Body of pancreas (tissue), 4 donors: ENCODE measurements around the gene SYCE3. TPM values are rescaled to one million over a fixed set of nuclear protein-coding genes. Genes with fewer than 3 reads are reported as not detected.
"Not testable (repeated sequence)": the region's sequence is repeated elsewhere in the genome, so short reads cannot be mapped to it uniquely, and the experiment has no call there.

Experiments used
- ATAC-seq: fragments of 150-250 bp; one replicate; pipeline ENCODE4 v1.9.1; 2016
- DNase-seq, 4 donors: peaks; one replicate each; pipeline ENCODE4 v3.0.0-alpha.2; 2019
- H3K27ac ChIP-seq, 4 donors: fragments of 200-600 bp; sonication (generic); 1 replicate in 3 of 4; 2 replicates in 1 of 4; pipeline versions ENCODE4 v1.5.1 to v1.6.1; 2016 to 2019; ENCODE audit warnings: mild to moderate bottlenecking in 1 of 4, mixed read lengths in 1 of 4, moderate library complexity in 1 of 4
- H3K27me3 ChIP-seq, 2 donors: fragments of 200-600 bp; sonication (generic); one replicate each; pipeline ENCODE4 v1.6.0; 2016; ENCODE audit warnings: mild to moderate bottlenecking in 1 of 2
- H3K36me3 ChIP-seq, 2 donors: fragments of 200-600 bp; sonication (generic); replicated peaks in 1 of 2; 2 replicates each; pipeline ENCODE4 v1.5.1; 2016; ENCODE audit warnings: low read depth in 2 of 2; ENCODE audit not compliant: insufficient read depth in 1 of 2
- H3K4me1 ChIP-seq: fragments of 200-600 bp; sonication (generic); one replicate; pipeline ENCODE4 v1.6.0; 2016
- H3K4me3 ChIP-seq, 2 donors: fragments of 200-600 bp; sonication (generic); 1 replicate in 1 of 2; 2 replicates in 1 of 2; pipeline ENCODE4 v1.5.1; 2016 to 2019
- H3K9me3 ChIP-seq, 3 donors: fragments of 200-600 bp; sonication (generic); 1 replicate in 2 of 3; 2 replicates in 1 of 3; pipeline ENCODE4 v1.5.1; 2016
- CTCF ChIP-seq, 7 experiments: fragments of 450-650 bp in 4 of 7; fragments of 200-600 bp in 3 of 7; sonication (generic) in 3 of 7; IDR thresholded peaks; one replicate each; pipeline ENCODE4 v1.5.1; 2016 to 2019; ENCODE audit warnings: antibody characterized with exemption in 7 of 7
- POLR2A ChIP-seq, 3 donors: fragments of 450-650 bp; IDR thresholded peaks; one replicate each; pipeline ENCODE4 v1.6.1; 2016; ENCODE audit warnings: antibody characterized with exemption in 3 of 3, mild to moderate bottlenecking in 2 of 3
- WGBS, 2 donors: methylation state at CpG; one replicate each; pipeline ENCODE4 v1.1.5; 2017; 5-methylcytosine and 5-hydroxymethylcytosine counted together
- intact Hi-C: fragments of 100-400 bp; cut with DNase I; formaldehyde crosslinking; loops from one replicate; pipeline ENCODE4 v1.15.1; 2023
- total RNA-seq, 2 donors: library from RNA; depleted of rRNA; stranded (reverse); fragments of >200 nt; gene quantifications; one replicate each; pipeline ENCODE4 v1.1.0, GENCODE V29; 2016

SYCE3 gene
- total RNA-seq, 2 donors from 2014 or later, result not detected

GRCh38 chr22:50522208-50522805 is 40.4 kb downstream of the SYCE3 start:
- DNase-seq (no peak), ATAC-seq (no peak)
- Histone ChIP-seq H3K9me3 (no peaks in the 10 kb centered on the region), H3K27me3 (no peaks in the 10 kb centered on the region), H3K27ac (no peak overlapping the region), H3K36me3 (peaks cover 0 to 12% of the 10 kb centered on the region in 2 donors), H3K4me3 (no peak overlapping the region), H3K4me1 (peaks cover 29% of the 10 kb centered on the region)
- intact Hi-C loops, result no loop called here
- no peak for TF ChIP-seq CTCF (IDR thresholded peaks at IDR 0.05)
- WGBS, 2 donors, result 89 to 98% methylated on average over 6 to 15 of the region's 15 CpGs

- H3K4me3 ChIP-seq, result no peak overlapping the region
- H3K27ac ChIP-seq, result no peak overlapping the region
- no peak for TF ChIP-seq CTCF (IDR thresholded peaks at IDR 0.05)
- no peak for TF ChIP-seq POLR2A (IDR thresholded peaks at IDR 0.05)
- ATAC-seq, result no peak
- DNase-seq, result no peak
- H3K9me3 ChIP-seq, result no peaks in the 10 kb centered on the region
- intact Hi-C loops, result no loop called here
- H3K4me1 ChIP-seq, result peaks cover 23% of the 10 kb centered on the region
- H3K27me3 ChIP-seq, result no peaks in the 10 kb centered on the region
- peaks cover 0 to 12% of the 10 kb centered on the region in 2 donors for H3K36me3 ChIP-seq
- 80 to 88% methylated on average over 1 to 10 of the region's 10 CpGs for WGBS, 2 donors
Observed at GRCh38 chr22:50521710-50522109, 41.0 kb downstream of the SYCE3 start.

- no peak for ATAC-seq
- intact Hi-C loops, result no loop called here
- TF ChIP-seq CTCF (IDR thresholded peaks at IDR 0.05) (no peak), POLR2A (IDR thresholded peaks at IDR 0.05) (no peak)
- Histone ChIP-seq H3K36me3 (peaks cover 0 to 12% of the 10 kb centered on the region in 2 donors), H3K27ac (no peak overlapping the region), H3K4me1 (peaks cover 15% of the 10 kb centered on the region), H3K9me3 (no peaks in the 10 kb centered on the region), H3K27me3 (no peaks in the 10 kb centered on the region), H3K4me3 (no peak overlapping the region)
- 82 to 92% methylated on average over 12 to 13 of the region's 13 CpGs for WGBS, 2 donors
- no peak for DNase-seq
Observed at GRCh38 chr22:50520826-50521453, 41.8 kb downstream of the SYCE3 start.

- intact Hi-C loops, result not testable (repeated sequence)
Observed at GRCh38 chr22:50520184-50520583, 42.5 kb downstream of the SYCE3 start.

GRCh38 chr22:50519151-50519550 is 43.6 kb downstream of the SYCE3 start:
- 96 to 100% methylated on average over 1 to 8 of the region's 8 CpGs for WGBS, 2 donors
- intact Hi-C loops, result no loop called here
- no peak overlapping the region for H3K4me3 ChIP-seq
- no peaks in the 10 kb centered on the region for H3K9me3 ChIP-seq
- no peak for ATAC-seq
- H3K36me3 ChIP-seq, result peaks cover 0 to 12% of the 10 kb centered on the region in 2 donors
- peaks cover 4% of the 10 kb centered on the region for H3K4me1 ChIP-seq
- H3K27me3 ChIP-seq, result no peaks in the 10 kb centered on the region
- TF ChIP-seq POLR2A (IDR thresholded peaks at IDR 0.05) (no peak), CTCF (IDR thresholded peaks at IDR 0.05) (no peak)
- H3K27ac ChIP-seq, result no peak overlapping the region
- no peak for DNase-seq

More at GRCh38 chr22:50520184-50520583, 42.5 kb downstream of the SYCE3 start:
- Histone ChIP-seq H3K36me3 (peaks cover 0 to 12% of the 10 kb centered on the region in 2 donors), H3K4me1 (peaks cover 15% of the 10 kb centered on the region)
- not testable (repeated sequence) for H3K4me3 ChIP-seq, H3K27ac ChIP-seq, DNase-seq, H3K9me3 ChIP-seq, H3K27me3 ChIP-seq, ATAC-seq
- 93 to 98% methylated on average over 8 of the region's 8 CpGs for WGBS, 2 donors
